H1 (cell line): ENCODE measurements around the gene PDE4D. TPM values are rescaled to one million over a fixed set of nuclear protein-coding genes. Genes with fewer than 3 reads are reported as not detected.

ENCODE experiments used
- CTCF ChIA-PET: fragments of 300-600 bp; sonication (Branson Sonifier 250); formaldehyde crosslinking; loops from one replicate; lab custom pipeline; 2021; ENCODE audit not compliant: partially characterized antibody; lab: Charles Lee
- POLR2A ChIA-PET: fragments of 300-600 bp; sonication (Branson Sonifier 250); formaldehyde crosslinking; loops from one replicate; lab custom pipeline; 2021; ENCODE audit warnings: inconsistent platforms; ENCODE audit not compliant: partially characterized antibody; lab: Charles Lee
- DNase-seq, 2 experiments: peaks; one replicate each; pipeline versions ENCODE4 v3.0.0 to v3.0.0-alpha.2; 2010 to 2022; ENCODE audit warnings: low spot score in 2 of 2, low read depth in 1 of 2, mixed read lengths in 1 of 2
- FAIRE-seq: peaks from 2 replicates; lab custom pipeline; 2011; peaks lifted over from hg19 to GRCh38; lab: Jason Lieb, UNC
- H2AFZ ChIP-seq: 2 replicates; pipeline ENCODE4 v1.8.1; 2012; ENCODE audit warnings: low read length, inconsistent platforms
- H2AK5ac ChIP-seq: 2 replicates; pipeline ENCODE4 v1.6.1; 2013; ENCODE audit warnings: low read depth, low read length
- H2BK120ac ChIP-seq: replicated peaks from 2 replicates; pipeline ENCODE3; 2013; ENCODE audit warnings: low read depth, low read length, inconsistent platforms
- H2BK12ac ChIP-seq: 2 replicates; pipeline ENCODE4 v1.6.1; 2013; ENCODE audit warnings: low read depth, low read length
- H2BK15ac ChIP-seq: 2 replicates; pipeline ENCODE4 v1.6.1; 2013; ENCODE audit warnings: low read length
- H2BK20ac ChIP-seq: 2 replicates; pipeline ENCODE4 v1.6.1; 2013; ENCODE audit warnings: low read length
- H2BK5ac ChIP-seq: 2 replicates; pipeline ENCODE4 v1.6.1; 2013; ENCODE audit warnings: low read depth, low read length
- H3K14ac ChIP-seq: 2 replicates; pipeline ENCODE4 v1.6.1; 2013; ENCODE audit warnings: inconsistent platforms; ENCODE audit not compliant: insufficient read length
- H3K18ac ChIP-seq: 2 replicates; pipeline ENCODE4 v1.6.1; 2013; ENCODE audit warnings: low read length; ENCODE audit errors: extremely low read depth
- H3K23ac ChIP-seq: 2 replicates; pipeline ENCODE4 v1.6.1; 2013; ENCODE audit warnings: inconsistent platforms; ENCODE audit not compliant: insufficient read length
- H3K23me2 ChIP-seq: 2 replicates; pipeline ENCODE4 v1.6.1; 2013; ENCODE audit warnings: low read depth, low read length
- H3K27ac ChIP-seq: 2 replicates; pipeline ENCODE4 v1.6.1; 2011; ENCODE audit warnings: low read depth, low read length, inconsistent platforms
- H3K27me3 ChIP-seq, 4 experiments: replicated peaks in 1 of 4; 1 replicate in 1 of 4; 2 replicates in 3 of 4; pipeline versions ENCODE4 v1.6.1 to v1.8.1; 2011 to 2013; ENCODE audit warnings: low read length in 3 of 4, mild to moderate bottlenecking in 3 of 4, inconsistent platforms in 2 of 4, mixed read lengths in 2 of 4, moderate library complexity in 1 of 4; ENCODE audit not compliant: control insufficient read depth in 3 of 4, insufficient read depth in 3 of 4; ENCODE audit errors: extremely low read depth in 1 of 4
- H3K36me3 ChIP-seq, 4 experiments: 2 replicates each; pipeline versions ENCODE4 v1.6.1 to v1.8.1; 2011 to 2013; ENCODE audit warnings: mild to moderate bottlenecking in 4 of 4, low read length in 3 of 4, moderate library complexity in 2 of 4, control low read depth in 1 of 4, inconsistent platforms in 1 of 4; ENCODE audit not compliant: insufficient read depth in 4 of 4, control insufficient read depth in 2 of 4
- H3K4ac ChIP-seq: replicated peaks from 2 replicates; pipeline ENCODE3; 2013; ENCODE audit warnings: low read length, low read depth, mixed read lengths, inconsistent platforms; ENCODE audit not compliant: insufficient read length
- H3K4me1 ChIP-seq, 4 experiments: replicated peaks in 1 of 4; 1 replicate in 1 of 4; 2 replicates in 3 of 4; pipeline versions ENCODE4 v1.6.1 to v1.8.1; 2011 to 2013; ENCODE audit warnings: low read length in 3 of 4, inconsistent platforms in 2 of 4, mixed read lengths in 1 of 4; ENCODE audit not compliant: insufficient read depth in 4 of 4, control insufficient read depth in 3 of 4
- H3K4me2 ChIP-seq, 2 experiments: 2 replicates each; pipeline versions ENCODE4 v1.6.1 to v1.8.1; 2011 to 2013; ENCODE audit warnings: low read depth in 2 of 2, low read length in 2 of 2, control low read depth in 1 of 2, inconsistent platforms in 1 of 2, mild to moderate bottlenecking in 1 of 2; ENCODE audit not compliant: insufficient read depth in 1 of 2
- H3K4me3 ChIP-seq, 4 experiments: fragments of 200-600, 300-600 bp in 1 of 4; sonication (generic), shearing (Covaris generic), sonication (Bioruptor Twin) in 1 of 4; 2 replicates each; pipeline versions ENCODE4 v1.5.1 to v1.8.1; 2011 to 2016; ENCODE audit warnings: low read length in 4 of 4, low read depth in 3 of 4, control low read depth in 2 of 4, inconsistent platforms in 2 of 4, mild to moderate bottlenecking in 2 of 4, mixed read lengths in 1 of 4, moderate library complexity in 1 of 4; ENCODE audit not compliant: insufficient read depth in 2 of 4; ENCODE audit errors: extremely low read depth in 1 of 4
- H3K56ac ChIP-seq: replicated peaks from 2 replicates; pipeline ENCODE3; 2013; ENCODE audit warnings: low read depth, mild to moderate bottlenecking, mixed read lengths, low read length, inconsistent platforms; ENCODE audit not compliant: insufficient read length
- H3K79me1 ChIP-seq: 2 replicates; pipeline ENCODE4 v1.6.1; 2013; ENCODE audit warnings: low read depth, low read length, control low read depth
- H3K79me2 ChIP-seq, 2 experiments: 2 replicates each; pipeline versions ENCODE4 v1.6.1 to v1.8.1; 2012 to 2013; ENCODE audit warnings: low read length in 2 of 2, mild to moderate bottlenecking in 2 of 2, inconsistent platforms in 1 of 2; ENCODE audit not compliant: insufficient read depth in 2 of 2, control insufficient read depth in 1 of 2
- H3K9ac ChIP-seq, 4 experiments: replicated peaks in 1 of 4; 1 replicate in 1 of 4; 2 replicates in 3 of 4; pipeline versions ENCODE4 v1.6.1 to v1.8.1; 2011 to 2013; ENCODE audit warnings: low read depth in 3 of 4, low read length in 3 of 4, control low read depth in 2 of 4, mild to moderate bottlenecking in 2 of 4, moderate library complexity in 2 of 4, inconsistent platforms in 1 of 4; ENCODE audit errors: extremely low read depth in 1 of 4
- H3K9me3 ChIP-seq, 2 experiments: 2 replicates each; pipeline versions ENCODE4 v1.6.1 to v1.8.1; 2012 to 2013; ENCODE audit warnings: mild to moderate bottlenecking in 2 of 2, moderate library complexity in 2 of 2, control low read depth in 1 of 2, inconsistent platforms in 1 of 2, low read depth in 1 of 2, low read length in 1 of 2, mixed read lengths in 1 of 2; ENCODE audit not compliant: insufficient read depth in 2 of 2
- H4K20me1 ChIP-seq, 2 experiments: replicated peaks in 1 of 2; 2 replicates each; pipeline versions ENCODE3 to v1.8.1; 2011 to 2013; ENCODE audit warnings: inconsistent platforms in 2 of 2, low read length in 2 of 2, mild to moderate bottlenecking in 1 of 2; ENCODE audit not compliant: insufficient read depth in 2 of 2, control insufficient read depth in 1 of 2
- H4K5ac ChIP-seq: 2 replicates; pipeline ENCODE4 v1.6.1; 2013; ENCODE audit warnings: low read length, low read depth, mixed read lengths, inconsistent platforms; ENCODE audit not compliant: insufficient read length
- H4K8ac ChIP-seq: 2 replicates; pipeline ENCODE4 v1.8.0; 2013; ENCODE audit warnings: mild to moderate bottlenecking, moderate library complexity, low read length, inconsistent platforms; ENCODE audit not compliant: insufficient read depth; ENCODE audit errors: extremely low read depth
- H4K91ac ChIP-seq: replicated peaks from 2 replicates; pipeline ENCODE3; 2013; ENCODE audit warnings: low read length, mixed read lengths, inconsistent platforms; ENCODE audit not compliant: insufficient read length
- CBX8 ChIP-seq: fragments of 300-800, 300-1000 bp; sonication (generic); IDR thresholded peaks from 2 replicates; pipeline ENCODE4 v1.7.1; 2016; ENCODE audit warnings: low read depth, low read length, borderline replicate concordance
- CEBPB ChIP-seq: IDR thresholded peaks from 2 replicates; pipeline ENCODE4 v1.6.1; 2012; ENCODE audit warnings: low read depth, low read length
- EGR1 ChIP-seq: IDR thresholded peaks from 2 replicates; pipeline ENCODE4 v1.6.1; 2011; ENCODE audit warnings: low read depth, low read length, borderline replicate concordance
- EP300 ChIP-seq, 2 experiments: IDR thresholded peaks; 1 replicate in 1 of 2; 2 replicates in 1 of 2; pipeline ENCODE4 v1.6.1; 2011 to 2012; ENCODE audit warnings: low read depth in 2 of 2, low read length in 2 of 2, mild to moderate bottlenecking in 2 of 2, borderline replicate concordance in 1 of 2, inconsistent platforms in 1 of 2, moderate library complexity in 1 of 2
- PHF8 ChIP-seq: fragments of 200-600 bp; sonication (generic); conservative IDR thresholded peaks from 2 replicates; pipeline ENCODE4 v1.7.1; 2012; ENCODE audit warnings: low read depth, mild to moderate bottlenecking, inconsistent platforms, low read length, moderate library complexity
- POU5F1 ChIP-seq: IDR thresholded peaks from 2 replicates; pipeline ENCODE4 v1.6.1; 2011; ENCODE audit warnings: low read depth, mild to moderate bottlenecking, low read length, moderate library complexity
- SP4 ChIP-seq: IDR thresholded peaks from 2 replicates; pipeline ENCODE4 v1.6.1; 2012; ENCODE audit warnings: low read length, inconsistent platforms
- WGBS, 2 experiments: shearing (Covaris generic) in 1 of 2; methylation state at CpG; one replicate each; pipeline versions ENCODE4 v1.1.6 to v1.1.7; 2013 to 2015; ENCODE audit warnings: low lambda C conversion rate in 2 of 2, mixed read lengths in 2 of 2, inconsistent platforms in 1 of 2, low coverage in 1 of 2, missing lambda C conversion rate in 1 of 2; ENCODE audit not compliant: insufficient replicate concordance in 2 of 2, insufficient coverage in 1 of 2, insufficient read length in 1 of 2; ENCODE audit errors: extremely low coverage in 1 of 2, missing lambda C conversion rate in 1 of 2; 5-methylcytosine and 5-hydroxymethylcytosine counted together
- polyA plus RNA-seq, 7 experiments: library from polyadenylated mRNA; depleted of rRNA in 3 of 7; stranded (reverse) in 5 of 7; unstranded in 2 of 7; fragments of >200 nt in 5 of 7; fragments of 200-250 nt in 2 of 7; gene quantifications; 1 replicate in 5 of 7; 2 replicates in 1 of 7; 4 replicates in 1 of 7; pipeline versions ENCODE4 v1.2.1 to v1.2.3, GENCODE V29; 2011 to 2013; ENCODE audit warnings: missing spikeins in 2 of 7, mixed read lengths in 2 of 7
- total RNA-seq: library from RNA; stranded (reverse); fragmentation: NEBNext Ultra II Directional; extraction: Animal tissue kit (Norgen Biotek cat#: 25700); gene quantifications from 2 replicates; pipeline ENCODE4 v1.2.1, GENCODE V29; 2021

Gene PDE4D
- total and polyA plus RNA-seq, 2 of the 8 experiments (the other 6 are each of a cell fraction or from before 2014, with no cell fraction given) = 2.3 to 3.7 TPM

GRCh38 chr5:59267033-59267432, 626.5 kb downstream of the PDE4D start:
- Histone ChIP-seq H2AFZ (no peak overlapping the region), H4K91ac (no peak overlapping the region), H4K5ac (no peak overlapping the region), H3K36me3 (no peaks in the 10 kb centered on the region), H3K23me2 (no peaks in the 10 kb centered on the region), H2BK12ac (no peak overlapping the region), H3K4ac (no peak overlapping the region), H3K4me2 (no peak overlapping the region), H3K9me3 (no peaks in the 10 kb centered on the region), H2BK5ac (no peak overlapping the region), H2BK20ac (no peak overlapping the region), H3K4me1 (peaks cover 0 to 3% (median 1%) of the 10 kb centered on the region in 4 experiments; a peak in 2 of 7 replicates), H2AK5ac (no peak overlapping the region), H3K27ac (no peak overlapping the region), H3K23ac (no peak overlapping the region), H4K20me1 (no peaks in the 10 kb centered on the region), H2BK120ac (no peak overlapping the region), H3K4me3 (no peak overlapping the region), H3K14ac (no peak overlapping the region), H3K27me3 (no peaks in the 10 kb centered on the region), H4K8ac (no peak overlapping the region), H3K79me1 (no peaks in the 10 kb centered on the region), H3K56ac (no peak overlapping the region), H3K9ac (no peak overlapping the region), H3K79me2 (no peaks in the 10 kb centered on the region), H2BK15ac (no peak overlapping the region), H3K18ac (no peak overlapping the region)
- no peak for FAIRE-seq
- 32% methylated on average over 1 of the region's 1 CpG; no CpG with 5 or more reads in 1 of the 2 experiments for WGBS, 2 experiments
- DNase-seq = no peak
- ChIA-PET CTCF (interaction anchor here (0.6 to 1.2 kb wide), 3 partner anchors 69 to 561 kb away, joined by 3 to 4 read pairs (median 3); no protein-coding TSS in a partner anchor), POLR2A (no interaction called here)
- TF ChIP-seq CEBPB = no peak
- TF ChIP-seq EP300 (IDR thresholded peaks at IDR 0.05; ENCODE audit: borderline replicate concordance in 1 of 2, low read depth in 2 of 2, low read length in 2 of 2) = no peak
- no peak for TF ChIP-seq SP4
- TF ChIP-seq PHF8 = no peak
- TF ChIP-seq CBX8 = no peak
- no peak for TF ChIP-seq EGR1
- TF ChIP-seq POU5F1 = no peak
